GM21528 (cell line): ENCODE data around the gene OTOG.
"Not testable (repeated sequence)": the region's sequence is repeated elsewhere in the genome, so short reads cannot be mapped to it uniquely, and the experiment has no call there.

Experiments
- ATAC-seq: cut with Tn5 transposase; IDR thresholded peaks from one replicate; pipeline ENCODE4 v1.9.1; 2021; ENCODE audit warnings: mild to moderate bottlenecking, moderate library complexity; ENCODE audit not compliant: unreplicated experiment, low FRiP score

OTOG gene

GRCh38 chr11:17612221-17613188, 65.4 kb downstream of the OTOG start:
- no peak for ATAC-seq

DNA sequence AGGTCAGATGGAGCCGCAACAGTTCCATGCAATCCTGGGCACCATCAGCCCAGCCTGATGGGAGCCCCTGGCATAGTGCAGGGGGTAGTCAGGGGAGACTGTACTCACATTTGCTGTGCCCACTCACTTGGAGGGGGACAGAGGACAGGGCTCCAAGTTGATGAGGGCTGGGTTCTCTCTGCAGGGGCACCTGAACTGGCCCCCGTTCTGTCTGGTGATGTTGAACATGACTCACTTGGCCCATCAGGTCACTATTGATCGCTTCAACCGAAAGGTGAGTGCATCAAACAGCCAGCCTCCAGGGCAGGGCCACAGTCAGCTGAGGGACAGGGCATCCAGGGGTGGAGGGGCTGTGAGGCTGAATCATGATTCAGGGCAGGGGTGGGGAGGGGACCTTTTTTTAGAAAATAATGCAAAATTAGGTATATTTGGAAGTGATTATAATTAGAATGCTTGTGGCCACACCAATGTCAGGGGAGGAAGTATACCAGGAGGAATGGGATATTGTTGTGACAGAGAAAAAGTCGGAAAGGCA, 66.4 kb downstream of the OTOG start:
- ATAC-seq: no peak

DNA sequence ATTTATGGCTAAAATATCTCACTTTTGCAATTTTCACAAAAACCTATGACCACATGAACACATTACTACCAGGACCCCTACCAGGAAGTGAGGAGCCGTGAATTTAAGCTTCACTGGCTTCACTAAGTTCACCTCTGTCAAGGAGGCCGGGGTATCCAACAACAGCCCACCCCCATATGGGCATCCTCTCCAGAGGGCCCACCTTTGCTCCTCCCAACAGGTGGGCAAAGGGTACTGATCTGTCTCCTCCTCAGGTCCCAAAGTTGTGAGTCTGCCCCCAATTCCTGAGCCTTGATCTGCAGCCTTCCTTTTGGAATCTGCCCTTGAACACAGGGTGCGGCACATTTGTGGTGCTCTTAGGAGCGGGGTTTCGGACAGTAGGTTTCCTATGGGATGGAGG, 66.9 kb downstream of the OTOG start:
- ATAC-seq: no peak

GRCh38 chr11:17622711-17623110, 75.7 kb downstream of the OTOG start:
- not testable (repeated sequence) for ATAC-seq

DNA sequence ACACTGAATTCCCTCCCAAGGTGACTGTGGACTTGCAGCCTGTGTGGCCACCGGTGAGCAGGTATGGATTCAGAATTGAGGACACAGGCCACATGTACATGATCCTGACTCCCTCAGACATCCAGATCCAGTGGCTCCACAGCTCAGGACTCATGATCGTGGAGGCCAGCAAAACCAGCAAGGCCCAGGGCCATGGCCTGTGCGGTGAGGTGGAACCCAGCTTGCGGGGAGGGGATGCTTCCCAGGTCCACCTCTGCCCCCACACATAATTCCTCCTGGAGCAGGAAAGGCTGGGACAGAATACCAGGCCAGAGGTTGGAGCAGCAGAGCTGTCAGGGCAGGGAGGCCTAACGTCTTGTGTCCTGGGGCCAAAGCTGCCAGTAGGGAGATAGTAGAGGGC, 82.1 kb downstream of the OTOG start:
- no peak for ATAC-seq

DNA sequence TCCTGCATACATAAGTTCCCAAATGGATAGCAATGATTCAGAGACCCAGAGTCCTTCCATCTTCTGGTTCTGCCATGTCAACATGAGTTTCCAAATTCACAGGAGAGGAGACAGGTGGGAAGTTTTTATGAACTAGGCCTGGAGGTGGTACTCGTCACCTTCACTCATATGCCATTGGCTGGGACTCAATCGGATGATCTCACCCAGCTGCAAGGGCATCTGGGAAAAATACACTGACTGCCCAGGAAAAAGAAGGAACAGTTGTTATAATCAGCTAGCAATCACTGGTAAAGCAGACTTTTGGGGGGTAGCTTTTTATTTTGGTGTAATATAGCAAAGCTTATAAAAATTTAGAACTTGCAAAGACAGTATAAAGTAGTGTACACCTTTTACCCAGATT, 83.9 kb downstream of the OTOG start:
- no peak for ATAC-seq

- ATAC-seq: no peak
Observed at GRCh38 chr11:17631702-17632365, 84.8 kb downstream of the OTOG start.

DNA sequence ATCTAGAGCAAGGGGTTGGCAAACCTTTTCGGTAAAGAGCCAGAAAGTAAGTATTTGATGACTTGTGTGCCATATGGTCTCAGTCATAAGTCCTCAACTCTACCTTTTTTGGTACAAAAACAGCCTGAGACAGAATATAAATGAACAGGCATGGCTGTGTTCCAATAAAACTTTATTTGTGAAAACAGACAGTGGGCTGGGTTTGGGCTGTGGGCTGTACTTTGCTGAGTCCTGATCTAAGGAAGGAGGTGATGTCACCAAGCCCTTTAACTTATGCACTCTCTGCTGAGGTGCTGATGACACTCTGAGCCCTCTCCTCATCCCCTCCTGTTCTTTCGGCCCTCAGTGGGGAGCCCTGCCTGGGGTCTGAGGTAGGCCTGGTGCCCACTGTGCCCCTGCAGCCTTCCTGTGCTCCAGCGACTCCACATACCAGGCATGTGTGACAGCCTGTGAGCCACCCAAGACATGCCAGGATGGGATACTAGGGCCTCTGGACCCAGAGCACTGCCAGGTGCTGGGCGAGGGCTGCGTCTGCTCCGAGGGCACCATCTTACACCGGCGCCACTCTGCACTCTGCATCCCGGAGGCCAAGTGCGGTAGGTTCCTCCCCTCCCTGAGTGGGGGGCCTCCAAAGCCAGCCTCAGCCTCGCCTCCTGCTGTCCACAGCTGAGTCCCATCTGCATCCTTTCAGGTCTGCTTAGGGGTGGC, 86.4 kb downstream of the OTOG start:
- ATAC-seq: no peak

- ATAC-seq: no peak
Observed at GRCh38 chr11:17633987-17634775, 87.1 kb downstream of the OTOG start.

DNA sequence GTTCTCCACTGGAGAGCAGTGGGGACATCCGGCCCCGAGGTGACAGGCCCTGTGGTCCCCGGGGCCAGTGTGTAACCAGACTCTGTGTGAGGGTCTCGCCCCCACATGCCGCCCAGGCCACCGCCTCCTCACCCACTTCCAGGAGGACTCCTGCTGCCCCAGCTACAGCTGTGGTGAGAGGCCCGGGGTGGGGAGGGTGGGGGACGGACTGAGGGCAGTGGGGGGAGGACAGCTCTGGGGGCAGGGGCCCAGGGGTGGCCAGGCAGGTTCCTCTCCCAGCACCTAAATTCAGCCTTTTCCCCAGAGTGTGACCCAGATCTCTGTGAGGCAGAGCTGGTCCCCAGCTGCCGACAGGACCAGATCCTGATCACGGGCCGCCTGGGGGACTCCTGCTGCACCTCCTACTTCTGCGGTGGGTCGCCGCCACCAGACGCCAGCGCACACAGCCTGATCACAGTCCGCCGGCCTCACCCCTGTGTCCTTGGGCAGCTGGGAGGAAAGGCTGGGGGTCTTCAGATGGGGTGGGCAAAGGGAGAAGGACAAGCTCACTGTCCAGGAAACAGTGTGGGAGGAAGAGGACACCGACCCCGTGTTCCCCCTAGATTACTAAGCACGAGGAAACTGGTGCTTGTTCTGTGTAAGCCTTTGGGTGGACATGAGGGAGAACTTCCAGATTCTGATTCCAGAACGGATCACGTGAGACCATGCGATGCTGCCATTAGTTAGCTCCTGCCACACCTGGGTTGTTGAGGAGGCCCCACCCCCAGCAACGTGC, 87.9 kb downstream of the OTOG start:
- ATAC-seq: no peak

- ATAC-seq: no peak
Observed at GRCh38 chr11:17635551-17635938, 88.5 kb downstream of the OTOG start.

DNA sequence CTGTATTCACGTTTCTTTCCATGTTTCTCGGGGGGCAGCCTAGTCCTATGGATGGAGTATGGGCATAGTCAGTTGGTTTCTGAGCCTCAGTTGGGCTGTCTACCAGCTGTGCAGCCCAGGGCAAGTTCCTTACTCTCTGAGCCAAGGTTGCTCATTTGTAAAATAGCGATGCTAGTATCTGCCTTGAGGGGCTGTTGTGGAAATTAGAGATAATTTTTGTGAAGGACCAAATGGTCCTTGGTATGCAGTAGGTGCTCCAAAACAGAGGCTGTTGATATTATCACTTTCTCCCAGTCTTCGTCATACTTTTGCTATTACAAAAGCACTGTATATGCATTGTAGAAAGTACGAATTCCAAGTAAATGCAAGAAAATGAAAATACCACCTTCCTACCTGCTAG, 89.7 kb downstream of the OTOG start:
- ATAC-seq: no peak

GRCh38 chr11:17637901-17638300, 90.8 kb downstream of the OTOG start:
- no peak for ATAC-seq

GRCh38 chr11:17638311-17638710, 91.3 kb downstream of the OTOG start:
- no peak for ATAC-seq

DNA sequence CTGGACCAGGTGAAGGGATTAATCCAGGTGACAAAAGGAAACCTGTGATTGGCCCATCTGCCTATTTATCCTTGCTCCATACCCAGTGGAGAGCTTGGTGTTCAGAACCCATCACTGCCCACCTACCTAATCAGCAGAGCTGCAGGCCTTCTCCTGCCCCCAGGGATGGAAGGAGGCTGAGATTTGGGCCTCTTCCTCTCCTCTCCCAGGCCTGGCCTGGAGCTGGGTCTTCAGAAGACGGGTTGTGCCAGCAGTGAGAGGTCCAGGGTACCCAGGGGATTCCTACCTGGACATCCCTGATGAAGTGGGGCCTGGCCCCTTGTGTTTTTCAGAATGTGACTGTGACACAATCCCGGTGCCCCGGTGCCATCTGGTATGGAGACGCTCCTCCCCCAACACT, 92.0 kb downstream of the OTOG start:
- ATAC-seq: no peak

DNA sequence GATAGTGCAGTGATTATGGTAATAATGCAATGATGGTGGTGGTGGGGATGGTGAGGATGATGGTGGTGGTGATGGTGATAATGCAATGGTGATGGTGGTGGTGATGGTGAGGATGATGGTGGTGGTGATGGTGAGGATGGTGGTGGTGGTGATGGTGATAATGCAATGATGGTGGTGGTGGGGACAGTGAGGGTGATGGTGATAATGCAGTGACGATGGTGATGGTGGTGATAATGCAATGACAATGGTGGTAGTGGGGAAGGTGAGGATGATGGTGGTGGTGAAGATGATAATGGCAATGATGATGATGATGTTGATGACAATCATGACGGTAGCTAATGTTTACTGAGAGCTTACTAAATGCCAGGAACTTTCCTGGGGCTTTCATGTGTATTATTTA, 92.7 kb downstream of the OTOG start:
- no peak for ATAC-seq

DNA sequence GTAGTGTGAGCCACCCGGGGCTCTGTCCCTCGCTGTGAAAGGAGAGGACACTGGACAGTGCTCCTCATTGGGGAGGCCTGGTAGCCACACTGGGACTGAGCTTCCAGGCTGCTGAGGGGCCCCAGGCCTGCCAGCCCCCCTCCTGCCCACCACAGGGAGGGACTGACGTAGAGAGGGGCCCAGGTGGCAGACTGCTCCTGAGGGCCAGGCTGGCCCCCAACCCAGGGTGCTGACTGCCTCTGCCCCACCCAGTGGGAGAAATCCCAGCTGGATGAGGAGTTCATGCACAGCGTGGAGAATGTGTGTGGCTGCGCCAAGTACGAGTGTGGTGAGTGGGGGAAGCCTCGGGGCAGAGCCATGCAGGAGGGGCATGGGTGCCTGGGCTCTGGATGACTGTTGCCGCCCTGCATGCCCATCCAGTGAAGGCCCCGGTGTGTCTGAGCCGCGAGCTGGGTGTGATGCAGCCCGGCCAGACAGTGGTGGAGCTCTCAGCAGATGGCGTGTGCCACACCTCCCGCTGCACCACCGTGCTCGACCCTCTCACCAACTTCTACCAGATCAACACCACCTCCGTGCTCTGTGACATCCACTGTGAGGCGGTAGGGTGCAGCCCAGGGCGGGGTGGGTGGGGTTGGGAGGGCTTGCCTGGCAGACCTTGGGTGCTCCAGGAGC, 93.6 kb downstream of the OTOG start:
- no peak for ATAC-seq

- no peak for ATAC-seq
Observed at GRCh38 chr11:17641792-17642350, 94.8 kb downstream of the OTOG start.

DNA sequence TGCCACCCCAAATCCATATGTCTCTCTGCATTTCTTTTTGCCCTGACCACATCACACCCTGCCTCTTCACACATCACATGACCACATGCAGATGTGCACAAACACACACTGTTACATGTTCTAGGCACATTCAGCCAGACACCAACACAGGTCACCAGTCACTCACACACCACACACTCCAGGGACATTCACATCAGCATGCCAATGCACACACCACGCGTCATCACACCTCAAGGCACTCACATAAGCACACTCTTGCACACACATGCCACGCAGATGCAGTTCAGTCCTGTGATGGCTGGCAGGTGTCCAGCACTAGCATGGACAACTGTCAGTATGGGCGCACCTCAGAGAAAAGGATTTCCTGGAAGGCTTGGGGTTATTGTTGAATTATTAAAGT, 95.3 kb downstream of the OTOG start:
- no peak for ATAC-seq
